ENCODE results near the gene LILRB1.

DNA sequence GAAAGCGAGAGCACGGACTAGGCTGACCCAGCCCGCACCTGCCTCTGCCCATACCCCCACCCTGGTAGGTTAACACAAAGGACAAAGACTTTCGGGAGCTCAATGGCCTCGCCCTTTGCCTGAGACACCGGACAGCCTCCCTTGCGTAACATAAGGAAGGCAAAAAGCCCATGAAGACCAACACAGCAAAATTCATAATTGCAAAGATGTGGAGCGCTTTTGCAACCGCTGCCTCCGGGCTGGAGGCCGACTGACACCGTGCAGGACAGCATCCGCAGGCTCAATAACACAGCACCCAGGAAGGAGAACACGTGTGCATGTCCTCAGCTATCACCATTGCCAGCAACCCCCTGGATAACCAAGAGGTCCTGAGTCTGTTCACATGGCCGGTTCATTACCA lies 21.5 kb upstream of the LILRB1 start:
- TF ChIP-seq, protein P1, sequence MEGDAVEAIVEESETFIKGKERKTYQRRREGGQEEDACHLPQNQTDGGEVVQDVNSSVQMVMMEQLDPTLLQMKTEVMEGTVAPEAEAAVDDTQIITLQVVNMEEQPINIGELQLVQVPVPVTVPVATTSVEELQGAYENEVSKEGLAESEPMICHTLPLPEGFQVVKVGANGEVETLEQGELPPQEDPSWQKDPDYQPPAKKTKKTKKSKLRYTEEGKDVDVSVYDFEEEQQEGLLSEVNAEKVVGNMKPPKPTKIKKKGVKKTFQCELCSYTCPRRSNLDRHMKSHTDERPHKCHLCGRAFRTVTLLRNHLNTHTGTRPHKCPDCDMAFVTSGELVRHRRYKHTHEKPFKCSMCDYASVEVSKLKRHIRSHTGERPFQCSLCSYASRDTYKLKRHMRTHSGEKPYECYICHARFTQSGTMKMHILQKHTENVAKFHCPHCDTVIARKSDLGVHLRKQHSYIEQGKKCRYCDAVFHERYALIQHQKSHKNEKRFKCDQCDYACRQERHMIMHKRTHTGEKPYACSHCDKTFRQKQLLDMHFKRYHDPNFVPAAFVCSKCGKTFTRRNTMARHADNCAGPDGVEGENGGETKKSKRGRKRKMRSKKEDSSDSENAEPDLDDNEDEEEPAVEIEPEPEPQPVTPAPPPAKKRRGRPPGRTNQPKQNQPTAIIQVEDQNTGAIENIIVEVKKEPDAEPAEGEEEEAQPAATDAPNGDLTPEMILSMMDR (conservative IDR thresholded peaks at IDR 0.05 in 1 of 2, IDR thresholded peaks at IDR 0.05 in 1 of 2; ENCODE audit: low read depth in 1 of 2, low read length in 2 of 2), result no peak
- no peak for TF ChIP-seq EZH2 (IDR thresholded peaks at IDR 0.05; ENCODE audit: low read length, missing control alignments)
